ENCODE data around the gene VWF.

The VWF gene

GRCh38 chr12:5977556-5977955, 146.9 kb downstream of the VWF start:
- DNase-seq (ENCODE audit: low spot score) = no peak

DNA sequence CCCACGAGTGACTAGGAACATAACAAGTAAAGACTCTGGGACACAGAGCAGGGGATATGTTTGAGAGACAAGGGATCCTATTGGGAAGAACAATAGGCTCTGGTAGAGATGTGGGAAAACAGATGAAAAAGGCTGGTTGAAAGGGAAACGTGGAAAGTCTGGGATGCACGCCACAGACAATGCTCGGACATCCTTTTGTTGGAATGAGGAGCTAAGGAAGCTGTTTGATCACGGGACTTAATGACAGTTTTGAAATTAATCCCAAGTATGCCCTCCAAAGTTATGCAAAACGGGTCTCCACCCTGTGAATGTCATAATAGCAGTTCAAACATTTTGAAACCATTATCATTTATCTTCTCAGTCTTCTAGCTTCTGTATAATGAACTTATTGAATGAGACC, 147.8 kb downstream of the VWF start:
- DNase-seq (ENCODE audit: low spot score) = no peak

DNA sequence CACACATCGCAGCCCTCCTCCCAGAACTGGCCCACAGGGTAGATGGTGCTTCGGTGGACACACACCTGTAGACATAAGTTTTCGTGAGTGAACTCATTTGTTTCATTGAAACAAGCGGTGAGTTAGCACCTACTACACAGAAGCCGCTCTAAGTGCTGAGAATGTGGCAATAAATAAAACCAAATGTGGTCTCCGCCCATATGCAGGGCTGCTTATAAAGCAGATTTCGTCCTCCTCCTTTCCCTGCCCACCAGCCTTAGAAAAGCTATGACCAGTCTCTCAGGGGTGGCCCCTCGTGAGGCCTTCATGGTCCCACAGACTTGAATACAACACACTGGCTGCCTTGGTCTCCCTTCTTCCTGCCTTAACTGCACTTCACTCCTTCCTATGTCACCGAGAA, 148.3 kb downstream of the VWF start:
- no peak for DNase-seq (ENCODE audit: low spot score)

DNA sequence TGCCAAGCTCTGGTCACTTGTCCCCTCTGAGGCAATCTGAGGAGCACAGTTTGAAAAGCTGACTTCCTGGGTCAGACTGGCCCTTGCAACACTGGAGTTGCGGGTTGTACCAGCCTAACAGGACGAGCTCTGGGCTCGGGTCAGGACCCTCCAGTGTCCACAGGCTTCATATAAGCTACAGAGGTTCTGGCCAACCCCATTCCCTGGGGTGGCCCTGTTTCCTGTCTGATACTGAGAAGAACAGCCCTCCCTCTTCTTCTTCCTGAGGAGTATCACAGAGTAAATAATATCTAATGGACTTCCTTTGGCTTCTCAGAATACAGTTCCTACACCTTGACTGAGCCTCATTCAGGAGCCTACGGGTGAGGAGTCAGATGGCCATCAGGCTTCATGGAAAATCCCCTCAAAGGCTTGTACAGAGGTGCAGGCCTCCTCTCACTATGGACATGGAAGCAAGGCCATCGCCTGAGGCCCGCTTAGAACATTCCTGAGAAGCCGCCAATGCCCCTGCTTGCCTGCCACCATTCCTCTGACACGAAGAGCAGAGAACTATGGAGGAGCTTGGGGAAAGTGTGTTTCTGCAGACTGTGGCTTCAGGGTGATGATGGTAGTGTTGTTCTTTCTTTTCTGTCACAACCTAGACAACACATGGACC, 150.9 kb downstream of the VWF start:
- no peak for DNase-seq (ENCODE audit: low spot score)

GRCh38 chr12:5972387-5972786, 152.1 kb downstream of the VWF start:
- no peak for DNase-seq (ENCODE audit: low spot score)

- no peak for DNase-seq (ENCODE audit: low spot score)
These were observed 153.1 kb downstream of the VWF start for GRCh38 chr12:5971194-5971850.

- no peak for DNase-seq (ENCODE audit: low spot score)
These were observed 154.3 kb downstream of the VWF start for GRCh38 chr12:5969974-5970690.

GRCh38 chr12:5969156-5969973, 155.1 kb downstream of the VWF start:
- DNase-seq (ENCODE audit: low spot score) = no peak

DNA sequence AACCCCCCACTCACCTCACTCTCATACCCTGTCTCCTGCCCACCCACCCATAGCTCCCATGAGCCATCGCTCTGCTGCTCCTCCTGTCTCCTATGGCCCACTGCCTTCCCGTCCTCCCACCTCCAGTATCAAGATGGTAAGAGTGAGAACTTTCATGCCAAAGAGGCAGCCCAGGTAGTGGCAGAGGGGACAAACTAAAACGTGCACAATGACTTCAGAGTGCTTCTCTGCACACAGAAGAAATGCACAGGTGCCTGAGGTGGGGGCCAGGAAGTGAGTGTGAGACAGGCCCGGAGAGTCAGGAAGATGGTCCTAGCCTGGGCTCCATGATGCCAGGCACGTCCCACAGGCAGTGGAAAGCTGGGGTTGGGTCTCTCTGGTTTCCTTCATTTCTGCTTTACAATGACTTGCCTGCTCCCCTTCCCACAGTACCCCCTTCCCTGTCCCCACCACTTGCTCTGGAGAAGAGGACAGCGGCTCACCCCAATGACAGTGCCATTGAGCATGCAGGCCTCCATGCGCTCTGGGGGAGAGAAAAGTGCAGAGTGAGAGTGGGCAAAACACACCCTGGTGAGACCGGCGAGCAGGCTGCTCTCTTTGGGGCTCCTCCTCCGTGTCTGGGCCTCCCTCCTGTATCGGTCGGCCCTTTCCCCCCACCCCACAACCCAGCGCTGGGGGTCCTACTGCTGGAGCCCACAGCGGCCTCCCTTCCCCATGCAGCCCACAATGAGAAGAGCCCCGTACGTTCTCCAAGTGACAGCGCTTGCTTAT, 156.6 kb downstream of the VWF start:
- no peak for DNase-seq (ENCODE audit: low spot score)

DNA sequence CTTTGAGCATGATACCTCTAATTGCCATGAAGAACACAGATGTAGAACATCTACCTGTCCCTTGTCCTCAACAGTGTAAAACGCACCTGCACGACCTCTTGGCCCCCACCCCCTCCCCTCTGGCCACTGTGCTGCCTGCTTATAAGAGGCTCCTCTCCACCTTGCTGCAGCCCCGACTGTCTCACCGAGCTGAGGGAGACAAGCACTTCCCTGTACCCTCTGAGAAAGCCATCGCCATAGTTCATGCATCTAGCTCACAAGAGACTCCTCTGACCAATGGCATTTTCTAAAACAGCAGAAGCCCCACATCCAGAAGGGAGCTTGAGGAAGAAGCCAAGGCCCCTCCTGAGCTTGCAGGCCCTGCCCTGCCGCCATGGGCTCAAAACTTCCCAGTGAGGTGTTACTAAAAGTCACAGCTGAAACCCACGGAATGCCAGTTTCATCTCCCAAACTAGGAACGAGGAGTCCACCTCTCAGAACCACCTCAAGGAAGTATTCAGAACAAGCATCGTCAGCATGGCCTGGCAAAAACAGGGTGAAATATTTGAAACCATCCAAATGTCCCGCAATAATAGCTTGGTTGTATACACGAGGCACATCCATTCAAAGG, 157.9 kb downstream of the VWF start:
- no peak for DNase-seq (ENCODE audit: low spot score)

- peak; percentile 32 for DNase-seq (ENCODE audit: low spot score)
These were observed 158.5 kb downstream of the VWF start for GRCh38 chr12:5965950-5966383.

- no peak for DNase-seq (ENCODE audit: low spot score)
These were observed 159.3 kb downstream of the VWF start for GRCh38 chr12:5964913-5965900.

- DNase-seq (ENCODE audit: low spot score) = no peak
These were observed 161.0 kb downstream of the VWF start for GRCh38 chr12:5963515-5963914.

GRCh38 chr12:5960783-5961182, 163.7 kb downstream of the VWF start:
- no peak for DNase-seq (ENCODE audit: low spot score)

- no peak for DNase-seq (ENCODE audit: low spot score)
These were observed 167.5 kb downstream of the VWF start for GRCh38 chr12:5956987-5957386.

DNA sequence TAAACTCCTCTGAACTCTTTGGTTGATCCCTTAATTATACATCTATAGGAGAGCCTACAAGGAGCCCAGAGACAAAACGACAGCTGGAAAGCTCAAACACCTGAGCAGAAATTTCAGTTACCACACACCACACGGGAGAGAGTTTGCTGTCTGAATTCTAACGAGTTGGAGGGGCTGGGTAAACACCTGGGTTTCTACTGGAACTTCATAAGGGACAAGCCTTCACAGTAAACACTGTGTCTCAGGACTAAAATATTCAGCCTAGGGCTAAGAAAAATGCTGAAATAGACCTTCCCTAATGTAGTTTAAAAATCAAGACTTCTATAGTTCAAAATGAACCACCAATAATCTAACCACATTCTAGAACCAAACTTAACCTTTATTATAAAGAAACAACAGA, 169.8 kb downstream of the VWF start:
- no peak for DNase-seq (ENCODE audit: low spot score)

DNA sequence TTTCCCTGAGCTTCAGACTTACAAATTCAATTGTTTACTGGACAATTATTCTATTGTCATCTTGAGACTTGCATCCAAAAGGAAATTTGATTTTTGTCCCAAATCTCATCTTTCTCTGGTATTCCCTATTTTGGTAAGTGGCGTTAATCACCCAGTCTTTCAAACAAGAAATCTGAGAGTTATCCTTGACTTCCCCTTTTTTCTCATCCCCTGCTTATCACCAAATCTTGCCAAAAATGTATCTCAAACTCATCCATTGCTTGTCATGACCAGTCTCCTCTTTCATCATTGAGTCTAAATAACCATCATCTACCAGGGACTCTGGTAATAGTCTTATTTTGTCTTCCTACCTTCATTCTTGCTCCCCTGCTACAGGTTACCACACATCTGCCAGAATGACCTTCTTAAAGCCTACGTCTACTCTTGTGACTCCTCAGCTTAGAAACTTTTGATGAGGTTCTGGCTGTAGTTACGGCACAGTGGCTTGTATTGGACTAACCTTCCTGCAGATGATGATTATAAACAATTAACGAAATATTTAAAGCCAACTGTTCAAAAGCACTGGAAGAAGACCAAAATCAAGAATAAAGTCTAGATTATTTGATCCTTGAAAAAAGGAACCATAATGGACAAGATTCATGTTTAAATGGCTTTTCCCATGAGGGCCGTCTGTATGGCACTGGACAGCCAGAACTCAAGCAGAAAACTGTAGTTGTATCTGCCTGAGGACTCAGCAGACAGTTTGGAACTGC, 170.5 kb downstream of the VWF start:
- no peak for DNase-seq (ENCODE audit: low spot score)

DNA sequence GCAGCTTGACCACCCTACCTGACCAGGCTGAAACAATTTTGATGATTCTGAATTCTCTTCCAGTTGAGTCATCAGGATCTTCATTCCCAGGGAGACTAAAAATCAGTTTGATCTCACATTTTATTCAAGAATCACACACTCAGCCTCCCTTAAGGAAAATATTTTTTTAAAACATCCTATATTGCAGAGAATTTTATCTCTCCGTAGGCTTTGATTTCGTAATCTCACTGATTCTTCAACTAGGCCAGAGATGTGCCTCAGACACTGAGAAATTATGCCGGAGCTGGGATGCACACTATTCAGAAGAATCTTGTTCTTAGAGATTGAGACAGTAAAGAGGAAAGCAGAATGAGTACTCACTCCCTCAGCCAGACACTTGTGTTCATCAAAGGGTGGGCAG, 172.4 kb downstream of the VWF start:
- DNase-seq (ENCODE audit: low spot score) = no peak

- no peak for DNase-seq (ENCODE audit: low spot score)
These were observed 175.8 kb downstream of the VWF start for GRCh38 chr12:5948696-5949095.
